CD14-positive monocyte (primary cell): ENCODE data around the gene BMX. TPM values are rescaled to one million over a fixed set of nuclear protein-coding genes. Genes with fewer than 3 reads are reported as not detected.

Source experiments
- DNase-seq, 3 donors: peaks; one replicate each; pipeline ENCODE4 v3.0.0-alpha.2; 2011 to 2022
- H2AFZ ChIP-seq: 2 replicates; pipeline ENCODE4 v1.6.0; 2012; ENCODE audit warnings: mild to moderate bottlenecking, low read depth, low read length, inconsistent platforms; ENCODE audit not compliant: insufficient read depth, poor library complexity, severe bottlenecking
- H3K27ac ChIP-seq, 2 donors: 1 replicate in 1 of 2; 2 replicates in 1 of 2; pipeline ENCODE4 v1.5.1; 2012 to 2013; ENCODE audit warnings: low read length in 2 of 2, control low read depth in 1 of 2, inconsistent platforms in 1 of 2, low read depth in 1 of 2, mild to moderate bottlenecking in 1 of 2
- H3K27me3 ChIP-seq, 2 donors: one replicate each; pipeline versions ENCODE4 v1.6.0 to v1.6.1; 2011 to 2013; ENCODE audit warnings: low read length in 2 of 2; ENCODE audit not compliant: control insufficient read depth in 2 of 2, insufficient read depth in 2 of 2
- H3K36me3 ChIP-seq, 2 donors: replicated peaks in 1 of 2; 1 replicate in 1 of 2; 2 replicates in 1 of 2; pipeline versions ENCODE4 v1.5.1 to v1.6.1; 2012 to 2013; ENCODE audit warnings: low read length in 2 of 2, control low read depth in 1 of 2, inconsistent platforms in 1 of 2, mild to moderate bottlenecking in 1 of 2; ENCODE audit not compliant: insufficient read depth in 2 of 2, control insufficient read depth in 1 of 2
- H3K4me1 ChIP-seq, 2 donors: 1 replicate in 1 of 2; 2 replicates in 1 of 2; pipeline versions ENCODE4 v1.5.1 to v1.6.1; 2012 to 2013; ENCODE audit warnings: low read length in 2 of 2, control low read depth in 1 of 2, inconsistent platforms in 1 of 2, mild to moderate bottlenecking in 1 of 2, moderate library complexity in 1 of 2; ENCODE audit not compliant: insufficient read depth in 2 of 2, control insufficient read depth in 1 of 2
- H3K4me2 ChIP-seq: replicated peaks from 2 replicates; pipeline ENCODE3; 2012; ENCODE audit warnings: low read length, moderate library complexity, mild to moderate bottlenecking; ENCODE audit not compliant: poor library complexity, severe bottlenecking; ENCODE audit errors: extremely low read depth
- H3K4me3 ChIP-seq, 3 experiments: fragments of 200-600 bp in 1 of 3; sonication (generic) in 1 of 3; replicated peaks in 1 of 3; 1 replicate in 2 of 3; 2 replicates in 1 of 3; pipeline ENCODE4 v1.5.1; 2011 to 2013; ENCODE audit warnings: low read length in 3 of 3, mild to moderate bottlenecking in 3 of 3, control low read depth in 2 of 3, low read depth in 2 of 3, inconsistent platforms in 1 of 3, moderate library complexity in 1 of 3
- H3K79me2 ChIP-seq: 2 replicates; pipeline ENCODE4 v1.6.0; 2012; ENCODE audit warnings: mild to moderate bottlenecking, control low read depth, inconsistent platforms, low read length, moderate library complexity; ENCODE audit not compliant: insufficient read depth
- H3K9ac ChIP-seq: 2 replicates; pipeline ENCODE4 v1.6.0; 2017; ENCODE audit warnings: low read length, mild to moderate bottlenecking; ENCODE audit not compliant: insufficient read depth, poor library complexity, severe bottlenecking
- H3K9me3 ChIP-seq, 2 donors: replicated peaks in 1 of 2; 1 replicate in 1 of 2; 2 replicates in 1 of 2; pipeline versions ENCODE4 v1.5.1 to v1.6.1; 2012 to 2013; ENCODE audit warnings: low read length in 2 of 2, control low read depth in 1 of 2; ENCODE audit not compliant: control insufficient read depth in 1 of 2, insufficient read depth in 1 of 2
- H4K20me1 ChIP-seq: 2 replicates; pipeline ENCODE4 v1.6.0; 2012; ENCODE audit warnings: mild to moderate bottlenecking, low read length, control low read depth, moderate library complexity; ENCODE audit not compliant: insufficient read depth
- H3K27ac Mint-ChIP-seq, 7 donors: one replicate each; pipeline ENCODE4 v1.8.0; 2020; ENCODE audit warnings: mild to moderate bottlenecking in 7 of 7, mixed read lengths in 7 of 7, moderate library complexity in 6 of 7, inconsistent platforms in 2 of 7
- H3K27me3 Mint-ChIP-seq, 3 donors: one replicate each; pipeline ENCODE4 v1.8.0; 2021 to 2022; ENCODE audit warnings: low read depth in 3 of 3, mild to moderate bottlenecking in 3 of 3, mixed read lengths in 3 of 3, moderate library complexity in 3 of 3, inconsistent platforms in 1 of 3
- H3K36me3 Mint-ChIP-seq, 2 donors: one replicate each; pipeline ENCODE4 v1.8.0; 2020; ENCODE audit warnings: mixed read lengths in 2 of 2, inconsistent platforms in 1 of 2, mild to moderate bottlenecking in 1 of 2
- H3K4me1 Mint-ChIP-seq: one replicate; pipeline ENCODE4 v1.8.0; 2020; ENCODE audit warnings: mild to moderate bottlenecking, mixed read lengths
- H3K4me3 Mint-ChIP-seq, 2 donors: one replicate each; pipeline ENCODE4 v1.8.0; 2020; ENCODE audit warnings: mild to moderate bottlenecking in 2 of 2, mixed read lengths in 2 of 2, moderate library complexity in 1 of 2
- H3K9me3 Mint-ChIP-seq, 7 donors: one replicate each; pipeline ENCODE4 v1.8.0; 2020 to 2022; ENCODE audit warnings: mixed read lengths in 7 of 7, mild to moderate bottlenecking in 6 of 7, moderate library complexity in 6 of 7, inconsistent platforms in 2 of 7
- CTCF ChIP-seq: fragments of 200-600 bp; IDR thresholded peaks from one replicate; pipeline ENCODE4 v1.8.0; 2022; ENCODE audit warnings: antibody characterized with exemption, mild to moderate bottlenecking
- intact Hi-C, 2 donors: fragments of 100-400 bp; cut with micrococcal nuclease; formaldehyde crosslinking; loops; one replicate each; pipeline versions ENCODE4 v1.15.0 to v1.15.1; 2023
- polyA plus RNA-seq, 3 donors: library from polyadenylated mRNA; depleted of rRNA in 1 of 3; unstranded in 2 of 3; stranded (reverse) in 1 of 3; fragments of 300-500 nt in 2 of 3; fragments of >200 nt in 1 of 3; fragmentation: Illumina TruSeq in 2 of 3; gene quantifications; 1 replicate in 2 of 3; 2 replicates in 1 of 3; pipeline ENCODE4 v1.2.3, GENCODE V29; 2012 to 2021

The BMX gene
- polyA plus RNA-seq, 3 donors: 0.15 to 0.26 (median 0.22) TPM

GRCh38 chrX:15523088-15523487, 22.5 kb downstream of the BMX start:
- Mint-ChIP-seq H3K27ac (no peak overlapping the region), H3K9me3 (peaks cover 0 to 4% (median 0%) of the 10 kb centered on the region in 7 donors), H3K4me1 (no peaks in the 10 kb centered on the region), H3K36me3 (no peaks in the 10 kb centered on the region), H3K4me3 (no peak overlapping the region), H3K27me3 (peaks cover 0 to 23% (median 0%) of the 10 kb centered on the region in 3 donors)
- Histone ChIP-seq H3K4me1 (no peaks in the 10 kb centered on the region), H4K20me1 (no peaks in the 10 kb centered on the region), H3K36me3 (no peaks in the 10 kb centered on the region), H2AFZ (no peak overlapping the region), H3K9me3 (no peaks in the 10 kb centered on the region), H3K27ac (no peak overlapping the region), H3K27me3 (peaks cover 0 to 67% of the 10 kb centered on the region in 2 donors), H3K79me2 (no peaks in the 10 kb centered on the region), H3K4me3 (no peak overlapping the region), H3K9ac (no peak overlapping the region), H3K4me2 (no peak overlapping the region)
- no peak for DNase-seq
- TF ChIP-seq CTCF: no peak
- intact Hi-C loops: no loop called here

GRCh38 chrX:15524417-15524816, 23.8 kb downstream of the BMX start:
- Histone ChIP-seq H4K20me1 (no peaks in the 10 kb centered on the region), H3K27me3 (peaks cover 0 to 62% of the 10 kb centered on the region in 2 donors), H3K4me1 (no peaks in the 10 kb centered on the region), H3K4me3 (no peak overlapping the region), H3K79me2 (no peaks in the 10 kb centered on the region), H3K27ac (no peak overlapping the region), H2AFZ (no peak overlapping the region), H3K9me3 (no peaks in the 10 kb centered on the region), H3K4me2 (no peak overlapping the region), H3K9ac (no peak overlapping the region), H3K36me3 (no peaks in the 10 kb centered on the region)
- Mint-ChIP-seq H3K36me3 (no peaks in the 10 kb centered on the region), H3K9me3 (peaks cover 0 to 3% (median 0%) of the 10 kb centered on the region in 7 donors), H3K4me3 (no peak overlapping the region), H3K27ac (no peak overlapping the region), H3K27me3 (peaks cover 0 to 30% (median 0%) of the 10 kb centered on the region in 3 donors), H3K4me1 (no peaks in the 10 kb centered on the region)
- intact Hi-C loops: no loop called here
- TF ChIP-seq CTCF: no peak
- DNase-seq: no peak
